HEK293 (cell line): ENCODE measurements around the gene NDFIP2.

Source experiments
- CTCF ChIP-seq: fragments of 450-650 bp; formaldehyde crosslinking; IDR thresholded peaks from 2 replicates; pipeline ENCODE4 v1.5.1; 2016; ENCODE audit warnings: missing biosample characterization, missing genetic modification characterization
- HOXA7 ChIP-seq: sonication (generic); formaldehyde crosslinking; IDR thresholded peaks from 2 replicates; pipeline ENCODE4 v1.8.1; 2022; ENCODE audit warnings: missing genetic modification reagents, borderline replicate concordance
- HOXD13 ChIP-seq: sonication (generic); formaldehyde crosslinking; IDR thresholded peaks from 2 replicates; pipeline ENCODE4 v1.8.0; 2022; ENCODE audit warnings: missing genetic modification reagents, borderline replicate concordance
- TCF7L2 ChIP-seq: IDR thresholded peaks from 2 replicates; pipeline ENCODE4 v1.6.1; 2011; ENCODE audit warnings: low read depth, mild to moderate bottlenecking, inconsistent platforms, low read length, moderate library complexity, borderline replicate concordance
- ZNF140 ChIP-seq: fragments of 450-650 bp; formaldehyde crosslinking; IDR thresholded peaks from 2 replicates; pipeline ENCODE4 v1.5.1; 2016; ENCODE audit warnings: missing biosample characterization, missing genetic modification characterization
- ZNF335 ChIP-seq: fragments of 450-650 bp; formaldehyde crosslinking; conservative IDR thresholded peaks from 2 replicates; pipeline ENCODE4 v1.5.1; 2016; ENCODE audit warnings: missing biosample characterization, missing genetic modification characterization
- ZNF596 ChIP-seq: fragments of 450-650 bp; IDR thresholded peaks from 2 replicates; pipeline ENCODE4 v1.5.0; 2018; ENCODE audit warnings: missing biosample characterization, mild to moderate bottlenecking, missing genetic modification characterization, moderate library complexity
- ZNF626 ChIP-seq: fragments of 450-650 bp; sonication (Bioruptor Pico); formaldehyde crosslinking; IDR thresholded peaks from 2 replicates; pipeline ENCODE4 v1.5.1; 2018; ENCODE audit warnings: missing biosample characterization, missing genetic modification characterization, inconsistent platforms
- ZNF843 ChIP-seq: fragments of 450-650 bp; formaldehyde crosslinking; IDR thresholded peaks from 2 replicates; pipeline ENCODE4 v1.5.1; 2016; ENCODE audit warnings: missing biosample characterization, missing genetic modification characterization

DNA sequence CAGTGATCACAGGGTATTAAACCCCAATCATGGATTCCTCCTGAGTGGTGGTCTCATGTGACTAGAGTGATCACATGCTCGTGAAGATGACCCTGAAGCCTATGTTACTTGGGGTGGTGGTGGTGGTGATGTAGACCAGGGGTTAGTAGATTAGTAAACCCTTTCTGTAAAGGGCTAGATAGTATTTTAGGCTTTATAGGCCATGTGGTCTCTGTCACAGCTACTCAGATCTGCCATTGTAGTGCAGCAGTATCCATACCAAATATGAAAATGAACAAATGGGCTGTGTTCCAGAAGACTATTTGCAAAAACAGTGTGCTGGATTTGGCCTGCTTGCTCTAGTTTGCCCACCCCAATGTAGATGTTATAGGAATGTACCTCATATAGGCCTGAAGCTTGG lies 9.4 kb downstream of the NDFIP2 start:
- TF ChIP-seq ZNF626 = no peak
- TF ChIP-seq ZNF140 (tag by site-specific recombination) = no peak
- TF ChIP-seq ZNF843 (tag by site-specific recombination) = no peak
- no peak for TF ChIP-seq ZNF596 (tag by site-specific recombination)
- TF ChIP-seq CTCF (tag by site-specific recombination) = no peak
- no peak for TF ChIP-seq HOXD13 (CRISPR knock-in tag)
- TF ChIP-seq ZNF335 (tag by site-specific recombination) = no peak
- TF ChIP-seq TCF7L2 = no peak
- no peak for TF ChIP-seq HOXA7
